ENCODE results near the gene MOAP1. TPM values are rescaled to one million over a fixed set of nuclear protein-coding genes. Genes with fewer than 3 reads are reported as not detected.

The MOAP1 gene
- total and polyA plus RNA-seq, 9 donors = 20.5 to 41.4 (median 29.4) TPM

DNA sequence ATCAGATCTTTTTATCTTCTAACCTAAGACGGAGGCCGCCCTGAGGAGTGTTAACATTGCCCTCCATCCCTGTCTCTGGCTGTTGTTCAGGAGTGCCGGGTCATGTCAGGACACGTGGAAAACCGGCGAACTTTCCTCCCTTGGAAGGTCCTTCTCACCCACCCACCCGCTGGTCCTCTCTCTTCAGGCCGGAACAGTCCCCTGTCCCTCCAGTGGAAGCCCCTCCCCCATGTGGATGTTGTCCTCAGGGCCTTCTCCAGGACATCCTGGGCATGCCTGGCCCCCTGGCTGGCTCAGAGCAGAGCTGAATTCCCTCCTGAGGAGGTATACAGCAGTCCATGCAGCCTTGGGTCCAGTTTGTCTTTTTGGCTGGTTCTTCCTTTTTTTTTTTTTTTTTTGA, 48.7 kb downstream of the MOAP1 start:
- no peak overlapping the region for H3K4me3 ChIP-seq
- 64 to 68% (median 67%) methylated on average over 8 of the region's 8 CpGs for WGBS, 3 donors
- TF ChIP-seq, protein P1, sequence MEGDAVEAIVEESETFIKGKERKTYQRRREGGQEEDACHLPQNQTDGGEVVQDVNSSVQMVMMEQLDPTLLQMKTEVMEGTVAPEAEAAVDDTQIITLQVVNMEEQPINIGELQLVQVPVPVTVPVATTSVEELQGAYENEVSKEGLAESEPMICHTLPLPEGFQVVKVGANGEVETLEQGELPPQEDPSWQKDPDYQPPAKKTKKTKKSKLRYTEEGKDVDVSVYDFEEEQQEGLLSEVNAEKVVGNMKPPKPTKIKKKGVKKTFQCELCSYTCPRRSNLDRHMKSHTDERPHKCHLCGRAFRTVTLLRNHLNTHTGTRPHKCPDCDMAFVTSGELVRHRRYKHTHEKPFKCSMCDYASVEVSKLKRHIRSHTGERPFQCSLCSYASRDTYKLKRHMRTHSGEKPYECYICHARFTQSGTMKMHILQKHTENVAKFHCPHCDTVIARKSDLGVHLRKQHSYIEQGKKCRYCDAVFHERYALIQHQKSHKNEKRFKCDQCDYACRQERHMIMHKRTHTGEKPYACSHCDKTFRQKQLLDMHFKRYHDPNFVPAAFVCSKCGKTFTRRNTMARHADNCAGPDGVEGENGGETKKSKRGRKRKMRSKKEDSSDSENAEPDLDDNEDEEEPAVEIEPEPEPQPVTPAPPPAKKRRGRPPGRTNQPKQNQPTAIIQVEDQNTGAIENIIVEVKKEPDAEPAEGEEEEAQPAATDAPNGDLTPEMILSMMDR (IDR thresholded peaks at IDR 0.05) = no peak
- TF ChIP-seq EP300 (IDR thresholded peaks at IDR 0.05) = no peak
- TF ChIP-seq POLR2A (IDR thresholded peaks at IDR 0.05) = no peak
- H3K27ac ChIP-seq = no peak overlapping the region
- no peaks in the 10 kb centered on the region for H3K4me1 ChIP-seq (ENCODE audit: insufficient read depth)
- DNase-seq = no peak
- H3K36me3 ChIP-seq = no peaks in the 10 kb centered on the region
- H3K9me3 ChIP-seq = no peaks in the 10 kb centered on the region
- intact Hi-C loops (cut with DNase I) = loop anchor here in 2 of 4 donors (5.0 kb wide), 1 partner anchor 184 kb away; no protein-coding TSS in a partner anchor
- no peaks in the 10 kb centered on the region for H3K27me3 ChIP-seq

DNA sequence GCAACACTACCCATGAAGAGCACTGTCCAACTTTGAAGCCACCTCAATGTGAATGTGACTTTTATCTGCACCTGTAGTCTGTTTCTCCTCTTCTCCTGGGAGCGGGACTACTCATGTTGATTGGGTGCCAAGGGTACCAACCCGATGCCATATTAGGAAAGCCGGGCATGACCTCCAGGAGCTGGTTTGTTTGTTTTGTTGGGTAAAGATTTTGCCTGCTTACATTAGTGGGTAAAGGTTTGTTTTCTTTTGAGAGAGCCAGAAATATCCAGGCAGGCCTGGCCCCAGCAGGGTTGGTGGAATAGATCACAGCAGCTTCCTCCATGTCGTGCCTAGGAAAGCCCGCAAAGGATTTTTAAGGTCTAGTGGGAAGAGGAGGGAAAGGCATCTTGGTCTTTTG, 49.3 kb downstream of the MOAP1 start:
- Histone ChIP-seq H3K27ac (no peak overlapping the region), H3K9me3 (no peaks in the 10 kb centered on the region), H3K27me3 (no peaks in the 10 kb centered on the region), H3K4me3 (no peak overlapping the region), H3K4me1 (ENCODE audit: insufficient read depth) (no peaks in the 10 kb centered on the region), H3K36me3 (no peaks in the 10 kb centered on the region)
- 73 to 90% (median 84%) methylated on average over 5 of the region's 5 CpGs for WGBS, 3 donors
- TF ChIP-seq, protein P1 (IDR thresholded peaks at IDR 0.05) = no peak
- TF ChIP-seq EP300 (IDR thresholded peaks at IDR 0.05) = no peak
- TF ChIP-seq POLR2A (IDR thresholded peaks at IDR 0.05) = no peak
- intact Hi-C loops (cut with DNase I) = loop anchor here in 2 of 4 donors (5.0 kb wide), 1 partner anchor 183 kb away; no protein-coding TSS in a partner anchor
- no peak for DNase-seq

DNA sequence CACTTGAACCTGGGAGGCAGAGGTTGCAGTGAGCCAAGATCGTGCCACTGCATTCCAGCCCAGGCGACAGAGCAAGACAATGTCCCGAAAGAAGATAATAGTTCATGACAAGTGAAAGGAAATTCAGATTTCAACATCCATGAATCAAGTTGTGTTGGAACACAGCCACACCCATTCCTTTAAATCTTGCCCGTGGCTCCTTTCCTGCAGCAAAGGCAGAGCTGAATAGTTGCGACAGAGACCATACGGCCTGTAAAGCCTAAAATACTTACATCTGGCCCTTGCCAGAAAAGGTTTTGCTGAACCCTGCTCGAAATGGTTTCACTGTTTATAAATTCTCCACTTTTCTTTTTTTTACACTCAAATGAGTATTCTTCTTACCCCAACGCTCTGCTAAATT, 51.2 kb downstream of the MOAP1 start:
- no peaks in the 10 kb centered on the region for H3K9me3 ChIP-seq
- H3K4me3 ChIP-seq = no peak overlapping the region
- peak in 1 of 5 donors; percentile 36 for DNase-seq
- 56 to 61% (median 60%) methylated on average over 8 of the region's 8 CpGs for WGBS, 3 donors
- TF ChIP-seq, protein P1 (IDR thresholded peaks at IDR 0.05) = no peak
- TF ChIP-seq EP300 (IDR thresholded peaks at IDR 0.05) = no peak
- TF ChIP-seq POLR2A (IDR thresholded peaks at IDR 0.05) = no peak
- intact Hi-C loops (cut with DNase I) = no loop called here
- no peak overlapping the region for H3K27ac ChIP-seq
- no peaks in the 10 kb centered on the region for H3K27me3 ChIP-seq
- H3K36me3 ChIP-seq = no peaks in the 10 kb centered on the region
- no peaks in the 10 kb centered on the region for H3K4me1 ChIP-seq (ENCODE audit: insufficient read depth)

DNA sequence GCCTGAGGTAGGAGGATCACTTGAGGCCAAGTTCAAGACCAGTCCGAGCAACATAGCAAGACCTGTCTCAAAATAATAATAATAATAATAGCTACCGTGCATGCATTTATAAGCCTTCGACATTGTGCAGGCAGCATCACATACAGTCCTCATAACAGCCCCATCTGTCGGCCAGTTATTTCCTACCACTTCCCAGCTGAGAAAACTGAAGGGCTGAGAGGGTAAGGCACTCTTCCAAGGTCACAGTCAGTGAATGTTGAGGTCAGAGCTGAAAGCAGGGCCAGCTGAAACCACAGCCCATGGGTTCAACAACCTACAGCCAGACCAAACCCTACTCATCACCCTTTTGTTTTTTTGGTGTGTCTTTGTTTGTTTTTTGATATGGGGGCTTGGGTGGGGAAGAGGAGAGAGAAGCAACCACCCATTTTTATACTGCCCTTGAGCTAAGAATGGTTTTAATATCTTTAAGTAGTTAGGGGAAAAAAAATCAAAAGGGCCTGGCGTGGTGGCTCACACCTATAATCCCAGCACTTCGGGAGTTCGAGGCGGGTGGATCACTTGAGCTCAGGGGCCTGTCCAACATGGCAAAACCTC, 52.1 kb downstream of the MOAP1 start:
- no peak overlapping the region for H3K27ac ChIP-seq
- WGBS, 3 donors = 61 to 71% (median 68%) methylated on average over 8 of the region's 8 CpGs
- TF ChIP-seq, protein P1 (IDR thresholded peaks at IDR 0.05) = no peak
- H3K4me1 ChIP-seq (ENCODE audit: insufficient read depth) = no peaks in the 10 kb centered on the region
- no peaks in the 10 kb centered on the region for H3K36me3 ChIP-seq
- DNase-seq = no peak
- H3K27me3 ChIP-seq = no peaks in the 10 kb centered on the region
- no peaks in the 10 kb centered on the region for H3K9me3 ChIP-seq
- intact Hi-C loops (cut with DNase I) = no loop called here
- no peak overlapping the region for H3K4me3 ChIP-seq

Other genes starting within 250 kb of the MOAP1 start
- 10 to 100 TPM; 23.6 to 57.8 (median 49.3) TPM for gene ITPK1, start 69.0 kb downstream of the MOAP1 start, total RNA-seq
- gene ITPK1, start 69.0 kb downstream of the MOAP1 start, polyA plus RNA-seq = 10 to 100 TPM; 32.2 to 40.9 TPM
- gene LYSET, start 420 bp upstream of the MOAP1 start, total RNA-seq = 10 to 100 TPM in 6 of 7 donors, 1 to 10 TPM in 1; 8.0 to 22.2 (median 16.3) TPM
- 10 to 100 TPM; 17.6 to 18.4 TPM for gene LYSET, start 420 bp upstream of the MOAP1 start, polyA plus RNA-seq
- 10 to 100 TPM in 2 of 7 donors, 1 to 10 TPM in 5; 6.5 to 26.0 (median 8.3) TPM for gene GON7, start 22.2 kb upstream of the MOAP1 start, total RNA-seq
- gene GON7, start 22.2 kb upstream of the MOAP1 start, polyA plus RNA-seq = 1 to 10 TPM; 7.9 to 8.6 TPM
- gene UBR7, start 22.4 kb upstream of the MOAP1 start, total RNA-seq = 10 to 100 TPM; 12.1 to 22.2 (median 20.5) TPM
- gene UBR7, start 22.4 kb upstream of the MOAP1 start, polyA plus RNA-seq = 10 to 100 TPM; 19.1 to 33.3 TPM
- 10 to 100 TPM; 19.6 to 42.2 (median 39.9) TPM for gene BTBD7, start 148.1 kb upstream of the MOAP1 start, total RNA-seq
- gene BTBD7, start 148.1 kb upstream of the MOAP1 start, polyA plus RNA-seq = 10 to 100 TPM; 10.9 to 21.0 TPM
- gene COX8C, start 162.3 kb upstream of the MOAP1 start, total RNA-seq = not detected
- under 1 TPM in 1 of 2 donors, not detected in 1; 0.51 TPM for gene COX8C, start 162.3 kb upstream of the MOAP1 start, polyA plus RNA-seq
- under 1 TPM; 0.10 to 0.34 (median 0.15) TPM for gene UNC79, start 246.0 kb upstream of the MOAP1 start, total RNA-seq
- gene UNC79, start 246.0 kb upstream of the MOAP1 start, polyA plus RNA-seq = 1 to 10 TPM in 1 of 2 donors, under 1 TPM in 1; 0.04 to 1.1 TPM

Measured in ovary (tissue), 9 donors.